H9 (cell line): ENCODE measurements around the gene PRR16. TPM values are rescaled to one million over a fixed set of nuclear protein-coding genes. Genes with fewer than 3 reads are reported as not detected.

Experiments used
- DNase-seq: peaks from one replicate; pipeline ENCODE4 v3.0.0-alpha.2; 2017
- H2AFZ ChIP-seq: one replicate; pipeline ENCODE4 v1.6.1; 2013; ENCODE audit warnings: mild to moderate bottlenecking, low read length, control low read depth, moderate library complexity
- H2AK5ac ChIP-seq: 2 replicates; pipeline ENCODE4 v1.6.1; 2013; ENCODE audit warnings: low read length, control low read depth, mixed read lengths; ENCODE audit not compliant: insufficient read length
- H2BK120ac ChIP-seq: one replicate; pipeline ENCODE4 v1.6.1; 2013; ENCODE audit warnings: low read depth, mild to moderate bottlenecking, low read length, control low read depth, inconsistent platforms; ENCODE audit not compliant: poor library complexity, severe bottlenecking
- H2BK12ac ChIP-seq: 2 replicates; pipeline ENCODE4 v1.6.1; 2013; ENCODE audit warnings: low read length, control low read depth, mixed read lengths, low read depth; ENCODE audit not compliant: insufficient read length
- H2BK15ac ChIP-seq: 2 replicates; pipeline ENCODE4 v1.6.1; 2013; ENCODE audit warnings: low read depth, low read length, control low read depth
- H2BK20ac ChIP-seq: one replicate; pipeline ENCODE4 v1.6.1; 2013; ENCODE audit warnings: low read depth, mild to moderate bottlenecking, low read length, control low read depth, inconsistent platforms; ENCODE audit not compliant: poor library complexity, severe bottlenecking
- H2BK5ac ChIP-seq: 2 replicates; pipeline ENCODE4 v1.6.1; 2013; ENCODE audit warnings: low read length, control low read depth, mixed read lengths; ENCODE audit not compliant: insufficient read length
- H3K14ac ChIP-seq: 2 replicates; pipeline ENCODE4 v1.6.1; 2013; ENCODE audit warnings: low read length, control low read depth; ENCODE audit not compliant: insufficient read depth
- H3K18ac ChIP-seq: 2 replicates; pipeline ENCODE4 v1.6.1; 2013; ENCODE audit warnings: low read depth, mild to moderate bottlenecking, mixed read lengths, low read length, control low read depth; ENCODE audit not compliant: insufficient read length
- H3K23ac ChIP-seq: 2 replicates; pipeline ENCODE4 v1.6.1; 2013; ENCODE audit warnings: low read length, control low read depth, mixed read lengths, low read depth; ENCODE audit not compliant: insufficient read length
- H3K23me2 ChIP-seq: 2 replicates; pipeline ENCODE4 v1.6.1; 2013; ENCODE audit warnings: low read depth, mild to moderate bottlenecking, mixed read lengths, low read length, control low read depth; ENCODE audit not compliant: insufficient read length, poor library complexity, severe bottlenecking
- H3K27ac ChIP-seq: 2 replicates; pipeline ENCODE4 v1.5.1; 2013; ENCODE audit warnings: low read length, control low read depth, mixed read lengths, low read depth; ENCODE audit not compliant: insufficient read length
- H3K27me3 ChIP-seq: 2 replicates; pipeline ENCODE4 v1.6.1; 2013; ENCODE audit warnings: low read length, control low read depth, inconsistent platforms; ENCODE audit not compliant: insufficient read depth
- H3K4ac ChIP-seq: 2 replicates; pipeline ENCODE4 v1.6.1; 2013; ENCODE audit warnings: low read depth, mild to moderate bottlenecking, control low read depth, inconsistent platforms, low read length, moderate library complexity
- H3K4me1 ChIP-seq: 2 replicates; pipeline ENCODE4 v1.6.1; 2013; ENCODE audit warnings: low read length, control low read depth, inconsistent platforms; ENCODE audit not compliant: insufficient read depth
- H3K4me2 ChIP-seq: 2 replicates; pipeline ENCODE4 v1.6.1; 2013; ENCODE audit warnings: low read length, control low read depth, mixed read lengths; ENCODE audit not compliant: insufficient read length, insufficient read depth
- H3K56ac ChIP-seq: 2 replicates; pipeline ENCODE4 v1.6.1; 2013; ENCODE audit warnings: low read depth, mild to moderate bottlenecking, mixed read lengths, low read length, control low read depth; ENCODE audit not compliant: insufficient read length
- H3K79me1 ChIP-seq: 2 replicates; pipeline ENCODE4 v1.6.1; 2013; ENCODE audit warnings: low read depth, mild to moderate bottlenecking, moderate library complexity, low read length, control low read depth, inconsistent platforms; ENCODE audit not compliant: insufficient read depth, poor library complexity, severe bottlenecking
- H3K79me2 ChIP-seq: 2 replicates; pipeline ENCODE4 v1.6.1; 2013; ENCODE audit warnings: low read length, control low read depth, inconsistent platforms; ENCODE audit not compliant: insufficient read depth
- H3K9ac ChIP-seq: 2 replicates; pipeline ENCODE4 v1.6.1; 2013; ENCODE audit warnings: low read length, control low read depth, mixed read lengths; ENCODE audit not compliant: insufficient read length; ENCODE audit errors: extremely low read depth
- H3K9me3 ChIP-seq: one replicate; pipeline ENCODE4 v1.6.1; 2013; ENCODE audit warnings: low read depth, low read length, inconsistent platforms; ENCODE audit not compliant: control insufficient read depth
- H3T11ph ChIP-seq: one replicate; pipeline ENCODE4 v1.6.1; 2013; ENCODE audit warnings: mild to moderate bottlenecking, low read length, control low read depth, inconsistent platforms
- H4K20me1 ChIP-seq: one replicate; pipeline ENCODE4 v1.6.1; 2013; ENCODE audit not compliant: control insufficient read depth, insufficient read length, insufficient read depth
- H4K5ac ChIP-seq: 2 replicates; pipeline ENCODE4 v1.6.1; 2013; ENCODE audit warnings: low read depth, mild to moderate bottlenecking, mixed read lengths, low read length, control low read depth; ENCODE audit not compliant: insufficient read length
- H4K8ac ChIP-seq: replicated peaks from 2 replicates; pipeline ENCODE4 v1.6.1; 2013; ENCODE audit warnings: low read length, control low read depth, mixed read lengths, low read depth; ENCODE audit not compliant: insufficient read length
- H4K91ac ChIP-seq: 2 replicates; pipeline ENCODE4 v1.6.1; 2013; ENCODE audit warnings: low read depth, mild to moderate bottlenecking, moderate library complexity, mixed read lengths, low read length, control low read depth; ENCODE audit not compliant: insufficient read length
- H3K27ac Mint-ChIP-seq, 3 experiments: 2 replicates in 2 of 3; 3 replicates in 1 of 3; pipeline ENCODE4 v1.8.0; 2020 to 2021; ENCODE audit warnings: mixed read lengths in 3 of 3, mild to moderate bottlenecking in 1 of 3, moderate library complexity in 1 of 3
- H3K27me3 Mint-ChIP-seq: 2 replicates; pipeline ENCODE4 v1.8.0; 2021; ENCODE audit warnings: low read depth, mild to moderate bottlenecking, moderate library complexity, mixed read lengths
- H3K36me3 Mint-ChIP-seq, 3 experiments: 2 replicates in 2 of 3; 3 replicates in 1 of 3; pipeline ENCODE4 v1.8.0; 2020 to 2021; ENCODE audit warnings: low read depth in 3 of 3, mixed read lengths in 3 of 3; ENCODE audit not compliant: insufficient read depth in 1 of 3
- H3K4me1 Mint-ChIP-seq, 2 experiments: 2 replicates each; pipeline ENCODE4 v1.8.0; 2020; ENCODE audit warnings: mixed read lengths in 2 of 2
- H3K4me3 Mint-ChIP-seq, 2 experiments: 2 replicates in 1 of 2; 3 replicates in 1 of 2; pipeline ENCODE4 v1.8.0; 2020 to 2021; ENCODE audit warnings: mild to moderate bottlenecking in 2 of 2, mixed read lengths in 2 of 2, moderate library complexity in 1 of 2
- H3K9me3 Mint-ChIP-seq, 2 experiments: 2 replicates in 1 of 2; 3 replicates in 1 of 2; pipeline ENCODE4 v1.8.0; 2020; ENCODE audit warnings: mild to moderate bottlenecking in 2 of 2, mixed read lengths in 2 of 2, moderate library complexity in 1 of 2
- CTCF ChIP-seq: fragments of 200-600 bp; sonication (generic); conservative IDR thresholded peaks from 3 replicates; pipeline ENCODE4 v1.8.0; 2021; ENCODE audit warnings: antibody characterized with exemption, mild to moderate bottlenecking
- total RNA-seq: library from RNA; stranded (reverse); gene quantifications from 2 replicates; pipeline ENCODE4 v1.2.1, GENCODE V29; 2021

Gene PRR16
- total RNA-seq, 1 experiment from 2014 or later: 0.13 TPM

GRCh38 chr5:120568711-120569110, 104.6 kb downstream of the PRR16 start:
- Histone ChIP-seq H2AK5ac (no peak overlapping the region), H3K79me2 (no peaks in the 10 kb centered on the region), H3K23me2 (no peaks in the 10 kb centered on the region), H4K5ac (no peak overlapping the region), H4K8ac (no peak overlapping the region), H3K14ac (no peak overlapping the region), H2BK5ac (no peak overlapping the region), H2AFZ (no peak overlapping the region), H3K27me3 (no peaks in the 10 kb centered on the region), H2BK20ac (no peak overlapping the region), H3K23ac (no peak overlapping the region), H2BK120ac (no peak overlapping the region), H2BK15ac (no peak overlapping the region), H2BK12ac (no peak overlapping the region), H3K27ac (no peak overlapping the region), H4K20me1 (no peaks in the 10 kb centered on the region), H3K4me2 (no peak overlapping the region), H3K9me3 (no peaks in the 10 kb centered on the region), H3K56ac (no peak overlapping the region), H4K91ac (no peak overlapping the region), H3K4me1 (no peaks in the 10 kb centered on the region), H3K4ac (no peak overlapping the region), H3K9ac (no peak overlapping the region), H3K79me1 (no peaks in the 10 kb centered on the region), H3T11ph (no peak overlapping the region), H3K18ac (no peak overlapping the region)
- Mint-ChIP-seq H3K9me3 (no peaks in the 10 kb centered on the region), H3K4me1 (no peaks in the 10 kb centered on the region; a peak in 2 of 4 replicates), H3K4me3 (no peak overlapping the region), H3K27me3 (no peaks in the 10 kb centered on the region), H3K27ac (no peak overlapping the region), H3K36me3 (no peaks in the 10 kb centered on the region)
- DNase-seq: no peak
- no peak for TF ChIP-seq CTCF
